Measurements from ENCODE around the gene VHLL.

DNA sequence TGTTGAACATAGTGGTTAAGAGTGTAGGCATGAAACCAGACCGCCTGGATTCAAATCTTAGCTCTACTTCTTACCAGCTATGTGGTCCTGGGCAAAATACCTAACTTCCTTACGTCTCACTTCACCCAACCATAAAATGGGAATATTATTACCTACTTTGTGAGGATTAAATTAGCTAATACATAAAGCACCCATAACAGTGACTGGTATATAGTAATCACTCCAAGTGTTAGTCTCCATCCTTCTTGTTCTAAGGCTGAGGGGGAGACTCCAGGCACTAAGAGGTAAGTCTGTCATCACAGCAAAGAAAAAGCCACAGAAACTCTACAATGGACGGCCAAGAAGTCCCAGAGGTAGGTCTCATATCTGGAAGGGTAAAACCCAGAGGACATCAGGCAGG, 19.3 kb downstream of the VHLL start:
- TF ChIP-seq, protein P1, sequence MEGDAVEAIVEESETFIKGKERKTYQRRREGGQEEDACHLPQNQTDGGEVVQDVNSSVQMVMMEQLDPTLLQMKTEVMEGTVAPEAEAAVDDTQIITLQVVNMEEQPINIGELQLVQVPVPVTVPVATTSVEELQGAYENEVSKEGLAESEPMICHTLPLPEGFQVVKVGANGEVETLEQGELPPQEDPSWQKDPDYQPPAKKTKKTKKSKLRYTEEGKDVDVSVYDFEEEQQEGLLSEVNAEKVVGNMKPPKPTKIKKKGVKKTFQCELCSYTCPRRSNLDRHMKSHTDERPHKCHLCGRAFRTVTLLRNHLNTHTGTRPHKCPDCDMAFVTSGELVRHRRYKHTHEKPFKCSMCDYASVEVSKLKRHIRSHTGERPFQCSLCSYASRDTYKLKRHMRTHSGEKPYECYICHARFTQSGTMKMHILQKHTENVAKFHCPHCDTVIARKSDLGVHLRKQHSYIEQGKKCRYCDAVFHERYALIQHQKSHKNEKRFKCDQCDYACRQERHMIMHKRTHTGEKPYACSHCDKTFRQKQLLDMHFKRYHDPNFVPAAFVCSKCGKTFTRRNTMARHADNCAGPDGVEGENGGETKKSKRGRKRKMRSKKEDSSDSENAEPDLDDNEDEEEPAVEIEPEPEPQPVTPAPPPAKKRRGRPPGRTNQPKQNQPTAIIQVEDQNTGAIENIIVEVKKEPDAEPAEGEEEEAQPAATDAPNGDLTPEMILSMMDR (optimal IDR thresholded peaks at IDR 0.05 in 1 of 3, IDR thresholded peaks at IDR 0.05 in 1 of 3, conservative IDR thresholded peaks at IDR 0.05 in 1 of 3; ENCODE audit: extremely low read depth in 1 of 3, insufficient read depth in 2 of 3, low read length in 3 of 3) = no peak
- TF ChIP-seq EZH2 (IDR thresholded peaks at IDR 0.05; ENCODE audit: low read length) = no peak

All from keratinocyte (primary cell).